Activated naive CD8-positive, alpha-beta T cell treated with anti-CD3 and anti-CD28 coated beads for 36 hours (primary cell): ENCODE data around the gene CNNM3. TPM values are rescaled to one million over a fixed set of nuclear protein-coding genes. Genes with fewer than 3 reads are reported as not detected.

Experiments
- DNase-seq: peaks from one replicate; pipeline ENCODE4 v3.0.0; 2021
- H3K27ac Mint-ChIP-seq: one replicate; pipeline ENCODE4 v1.8.0; 2022; ENCODE audit warnings: mild to moderate bottlenecking, moderate library complexity, mixed read lengths
- H3K27me3 Mint-ChIP-seq: one replicate; pipeline ENCODE4 v1.8.0; 2022; ENCODE audit warnings: mild to moderate bottlenecking, mixed read lengths
- H3K36me3 Mint-ChIP-seq: one replicate; pipeline ENCODE4 v1.8.0; 2021; ENCODE audit warnings: mild to moderate bottlenecking, mixed read lengths
- H3K4me1 Mint-ChIP-seq: one replicate; pipeline ENCODE4 v1.8.0; 2021; ENCODE audit warnings: mixed read lengths
- H3K4me3 Mint-ChIP-seq: one replicate; pipeline ENCODE4 v1.8.0; 2022; ENCODE audit warnings: mild to moderate bottlenecking, moderate library complexity, mixed read lengths
- H3K9me3 Mint-ChIP-seq: one replicate; pipeline ENCODE4 v1.8.0; 2022; ENCODE audit warnings: mixed read lengths
- total RNA-seq, 2 experiments: library from RNA; stranded (reverse); gene quantifications; one replicate each; pipeline ENCODE4 v1.2.3, GENCODE V29; 2021

Gene CNNM3
- total RNA-seq, 2 experiments from 2014 or later: 15.5 to 17.2 TPM

GRCh38 chr2:96807127-96807471, 9.0 kb upstream of the CNNM3 start:
- Mint-ChIP-seq H3K27me3 (no peaks in the 10 kb centered on the region), H3K36me3 (peaks cover 1% of the 10 kb centered on the region), H3K9me3 (no peaks in the 10 kb centered on the region), H3K27ac (no peak overlapping the region), H3K4me1 (peaks cover 6% of the 10 kb centered on the region), H3K4me3 (no peak overlapping the region)
- DNase-seq: no peak

- H3K36me3 Mint-ChIP-seq: peaks cover 1% of the 10 kb centered on the region
- peaks cover 7% of the 10 kb centered on the region for H3K4me1 Mint-ChIP-seq
- H3K4me3 Mint-ChIP-seq: no peak overlapping the region
- no peaks in the 10 kb centered on the region for H3K9me3 Mint-ChIP-seq
- no peak overlapping the region for H3K27ac Mint-ChIP-seq
- DNase-seq: no peak
- no peaks in the 10 kb centered on the region for H3K27me3 Mint-ChIP-seq
Observed at GRCh38 chr2:96808176-96808837, 7.8 kb upstream of the CNNM3 start.

GRCh38 chr2:96809216-96809882, 6.7 kb upstream of the CNNM3 start:
- peaks cover 7% of the 10 kb centered on the region for H3K4me1 Mint-ChIP-seq

GRCh38 chr2:96809951-96810782, 5.9 kb upstream of the CNNM3 start:
- Mint-ChIP-seq H3K36me3 (peaks cover 1% of the 10 kb centered on the region), H3K9me3 (no peaks in the 10 kb centered on the region), H3K27ac (no peak overlapping the region), H3K27me3 (no peaks in the 10 kb centered on the region), H3K4me3 (no peak overlapping the region), H3K4me1 (peaks cover 11% of the 10 kb centered on the region)
- no peak for DNase-seq

More at GRCh38 chr2:96809216-96809882, 6.7 kb upstream of the CNNM3 start:
- no peak for DNase-seq
- Mint-ChIP-seq H3K9me3 (no peaks in the 10 kb centered on the region), H3K4me3 (no peak overlapping the region), H3K27me3 (no peaks in the 10 kb centered on the region), H3K27ac (no peak overlapping the region), H3K36me3 (peaks cover 1% of the 10 kb centered on the region)

- H3K4me1 Mint-ChIP-seq: peaks cover 15% of the 10 kb centered on the region
- H3K27ac Mint-ChIP-seq: no peak overlapping the region
- H3K9me3 Mint-ChIP-seq: no peaks in the 10 kb centered on the region
- H3K27me3 Mint-ChIP-seq: no peaks in the 10 kb centered on the region
- no peak overlapping the region for H3K4me3 Mint-ChIP-seq
- no peak for DNase-seq
- H3K36me3 Mint-ChIP-seq: peaks cover 1% of the 10 kb centered on the region
Observed at GRCh38 chr2:96810783-96811192, 5.3 kb upstream of the CNNM3 start.

GRCh38 chr2:96811917-96812316, 4.2 kb upstream of the CNNM3 start:
- H3K36me3 Mint-ChIP-seq: peaks cover 1% of the 10 kb centered on the region
- no peaks in the 10 kb centered on the region for H3K27me3 Mint-ChIP-seq
- DNase-seq: no peak
- H3K4me1 Mint-ChIP-seq: peaks cover 9% of the 10 kb centered on the region
- H3K9me3 Mint-ChIP-seq: no peaks in the 10 kb centered on the region
- no peak overlapping the region for H3K4me3 Mint-ChIP-seq
- H3K27ac Mint-ChIP-seq: no peak overlapping the region

- no peak overlapping the region for H3K27ac Mint-ChIP-seq
- H3K9me3 Mint-ChIP-seq: no peaks in the 10 kb centered on the region
- DNase-seq: no peak
- no peak overlapping the region for H3K4me3 Mint-ChIP-seq
- H3K4me1 Mint-ChIP-seq: peaks cover 23% of the 10 kb centered on the region
- H3K36me3 Mint-ChIP-seq: peaks cover 12% of the 10 kb centered on the region
- no peaks in the 10 kb centered on the region for H3K27me3 Mint-ChIP-seq
Observed at GRCh38 chr2:96813656-96814055, 2.4 kb upstream of the CNNM3 start.

GRCh38 chr2:96815326-96816126, 542 bp upstream of the CNNM3 start:
- peak; percentile 24 for DNase-seq
- Mint-ChIP-seq H3K9me3 (no peaks in the 10 kb centered on the region), H3K27ac (peak overlapping the region; percentile 56), H3K4me3 (peak overlapping the region; percentile 82), H3K36me3 (peaks cover 12% of the 10 kb centered on the region), H3K27me3 (no peaks in the 10 kb centered on the region), H3K4me1 (peaks cover 41% of the 10 kb centered on the region)

GRCh38 chr2:96816836-96817702, 1.0 kb downstream of the CNNM3 start:
- H3K4me3 Mint-ChIP-seq: peak overlapping the region; percentile 75
- H3K27ac Mint-ChIP-seq: peak overlapping the region; percentile 38
- H3K36me3 Mint-ChIP-seq: peaks cover 12% of the 10 kb centered on the region
- no peak for DNase-seq
- no peaks in the 10 kb centered on the region for H3K27me3 Mint-ChIP-seq
- H3K4me1 Mint-ChIP-seq: peaks cover 50% of the 10 kb centered on the region
- no peaks in the 10 kb centered on the region for H3K9me3 Mint-ChIP-seq

GRCh38 chr2:96817882-96818281, 1.8 kb downstream of the CNNM3 start:
- Mint-ChIP-seq H3K36me3 (peaks cover 12% of the 10 kb centered on the region), H3K27ac (peak overlapping the region; percentile 38), H3K27me3 (no peaks in the 10 kb centered on the region), H3K9me3 (no peaks in the 10 kb centered on the region), H3K4me1 (peaks cover 49% of the 10 kb centered on the region), H3K4me3 (peak overlapping the region; percentile 75)
- no peak for DNase-seq

GRCh38 chr2:96819128-96819875, 3.2 kb downstream of the CNNM3 start:
- Mint-ChIP-seq H3K9me3 (no peaks in the 10 kb centered on the region), H3K27me3 (no peaks in the 10 kb centered on the region), H3K4me1 (peaks cover 49% of the 10 kb centered on the region), H3K4me3 (peak overlapping the region; percentile 75), H3K36me3 (peaks cover 12% of the 10 kb centered on the region), H3K27ac (no peak overlapping the region)
- DNase-seq: no peak

- no peak overlapping the region for H3K27ac Mint-ChIP-seq
- H3K4me3 Mint-ChIP-seq: peak overlapping the region; percentile 2
- H3K9me3 Mint-ChIP-seq: no peaks in the 10 kb centered on the region
- H3K4me1 Mint-ChIP-seq: peaks cover 46% of the 10 kb centered on the region
- DNase-seq: no peak
- peaks cover 12% of the 10 kb centered on the region for H3K36me3 Mint-ChIP-seq
- H3K27me3 Mint-ChIP-seq: no peaks in the 10 kb centered on the region
Observed at GRCh38 chr2:96819876-96820511, 3.9 kb downstream of the CNNM3 start.

GRCh38 chr2:96821113-96821675, 5.1 kb downstream of the CNNM3 start:
- no peak for DNase-seq
- H3K27ac Mint-ChIP-seq: no peak overlapping the region
- no peak overlapping the region for H3K4me3 Mint-ChIP-seq
- peaks cover 41% of the 10 kb centered on the region for H3K4me1 Mint-ChIP-seq
- no peaks in the 10 kb centered on the region for H3K9me3 Mint-ChIP-seq
- no peaks in the 10 kb centered on the region for H3K27me3 Mint-ChIP-seq
- H3K36me3 Mint-ChIP-seq: peaks cover 14% of the 10 kb centered on the region
